Measurements from ENCODE around the gene QTRT2. TPM values are rescaled to one million over a fixed set of nuclear protein-coding genes. Genes with fewer than 3 reads are reported as not detected.

The QTRT2 gene
- total and polyA plus RNA-seq, 10 donors: 7.9 to 45.8 (median 27.0) TPM

DNA sequence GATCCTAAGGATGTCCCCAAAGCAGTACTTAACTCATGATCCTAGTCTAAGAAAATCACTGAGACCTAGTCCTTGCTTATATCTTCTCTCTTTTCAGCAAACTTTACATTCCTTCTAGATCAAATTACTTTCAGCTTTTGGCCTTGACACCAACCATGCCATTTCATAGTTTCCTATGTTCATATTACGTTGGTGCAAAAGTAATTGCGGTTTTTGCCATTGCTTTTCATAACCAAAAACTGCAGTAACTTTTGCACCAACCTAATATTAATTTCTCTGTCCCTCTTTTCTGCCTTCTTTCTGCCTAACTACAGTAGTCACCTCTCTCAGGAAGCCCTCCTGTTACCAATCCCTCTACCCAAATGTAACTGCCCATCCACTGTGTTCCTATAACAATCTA lies 37.1 kb upstream of the QTRT2 start:
- WGBS, 5 donors: 97 to 99% (median 97%) methylated on average over 2 of the region's 2 CpGs
- Histone ChIP-seq H3K27me3 (replicated peaks in 1 of 7) (no peaks in the 10 kb centered on the region), H3K9me3 (no peaks in the 10 kb centered on the region), H3K4me1 (no peaks in the 10 kb centered on the region), H3K27ac (no peak overlapping the region), H3K36me3 (no peaks in the 10 kb centered on the region), H3K4me3 (no peak overlapping the region)
- no peak for DNase-seq
- TF ChIP-seq POLR2AphosphoS5 (IDR thresholded peaks at IDR 0.05) (no peak), POLR2A (IDR thresholded peaks at IDR 0.05) (no peak)
- TF ChIP-seq, protein P1, sequence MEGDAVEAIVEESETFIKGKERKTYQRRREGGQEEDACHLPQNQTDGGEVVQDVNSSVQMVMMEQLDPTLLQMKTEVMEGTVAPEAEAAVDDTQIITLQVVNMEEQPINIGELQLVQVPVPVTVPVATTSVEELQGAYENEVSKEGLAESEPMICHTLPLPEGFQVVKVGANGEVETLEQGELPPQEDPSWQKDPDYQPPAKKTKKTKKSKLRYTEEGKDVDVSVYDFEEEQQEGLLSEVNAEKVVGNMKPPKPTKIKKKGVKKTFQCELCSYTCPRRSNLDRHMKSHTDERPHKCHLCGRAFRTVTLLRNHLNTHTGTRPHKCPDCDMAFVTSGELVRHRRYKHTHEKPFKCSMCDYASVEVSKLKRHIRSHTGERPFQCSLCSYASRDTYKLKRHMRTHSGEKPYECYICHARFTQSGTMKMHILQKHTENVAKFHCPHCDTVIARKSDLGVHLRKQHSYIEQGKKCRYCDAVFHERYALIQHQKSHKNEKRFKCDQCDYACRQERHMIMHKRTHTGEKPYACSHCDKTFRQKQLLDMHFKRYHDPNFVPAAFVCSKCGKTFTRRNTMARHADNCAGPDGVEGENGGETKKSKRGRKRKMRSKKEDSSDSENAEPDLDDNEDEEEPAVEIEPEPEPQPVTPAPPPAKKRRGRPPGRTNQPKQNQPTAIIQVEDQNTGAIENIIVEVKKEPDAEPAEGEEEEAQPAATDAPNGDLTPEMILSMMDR (IDR thresholded peaks at IDR 0.05 in 8 of 11, conservative IDR thresholded peaks at IDR 0.05 in 3 of 11): no peak
- intact Hi-C loops (cut with DNase I; ENCODE audit: low total_unique reads): no loop called here

DNA sequence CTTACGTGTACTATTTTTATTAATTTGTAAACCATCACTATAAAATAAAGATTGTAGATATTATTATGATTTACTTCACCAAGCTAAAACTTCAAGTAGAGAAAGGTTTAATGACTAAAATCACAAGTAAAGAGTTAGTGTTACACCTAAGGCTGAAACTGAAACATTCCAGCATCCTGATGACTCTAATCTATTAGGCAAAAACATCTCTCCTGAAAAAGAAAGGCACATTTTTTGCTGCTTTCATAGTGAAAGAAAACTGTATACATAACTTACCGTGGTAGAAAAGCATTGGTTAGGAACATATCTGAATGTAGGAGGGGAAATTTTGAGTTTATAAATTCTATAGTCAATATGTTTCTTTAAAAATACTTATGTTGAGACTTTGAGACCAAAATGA lies 35.6 kb upstream of the QTRT2 start:
- Histone ChIP-seq H3K4me1 (no peaks in the 10 kb centered on the region), H3K4me3 (no peak overlapping the region), H3K27ac (no peak overlapping the region), H3K36me3 (no peaks in the 10 kb centered on the region), H3K9me3 (no peaks in the 10 kb centered on the region), H3K27me3 (replicated peaks in 1 of 7) (no peaks in the 10 kb centered on the region)
- DNase-seq: no peak
- WGBS, 5 donors: 78 to 91% (median 81%) methylated on average over 2 of the region's 2 CpGs
- intact Hi-C loops (cut with DNase I; ENCODE audit: low total_unique reads): no loop called here
- TF ChIP-seq POLR2A (IDR thresholded peaks at IDR 0.05) (no peak), POLR2AphosphoS5 (IDR thresholded peaks at IDR 0.05) (no peak)
- TF ChIP-seq, protein P1 (IDR thresholded peaks at IDR 0.05 in 8 of 11, conservative IDR thresholded peaks at IDR 0.05 in 3 of 11): no peak

DNA sequence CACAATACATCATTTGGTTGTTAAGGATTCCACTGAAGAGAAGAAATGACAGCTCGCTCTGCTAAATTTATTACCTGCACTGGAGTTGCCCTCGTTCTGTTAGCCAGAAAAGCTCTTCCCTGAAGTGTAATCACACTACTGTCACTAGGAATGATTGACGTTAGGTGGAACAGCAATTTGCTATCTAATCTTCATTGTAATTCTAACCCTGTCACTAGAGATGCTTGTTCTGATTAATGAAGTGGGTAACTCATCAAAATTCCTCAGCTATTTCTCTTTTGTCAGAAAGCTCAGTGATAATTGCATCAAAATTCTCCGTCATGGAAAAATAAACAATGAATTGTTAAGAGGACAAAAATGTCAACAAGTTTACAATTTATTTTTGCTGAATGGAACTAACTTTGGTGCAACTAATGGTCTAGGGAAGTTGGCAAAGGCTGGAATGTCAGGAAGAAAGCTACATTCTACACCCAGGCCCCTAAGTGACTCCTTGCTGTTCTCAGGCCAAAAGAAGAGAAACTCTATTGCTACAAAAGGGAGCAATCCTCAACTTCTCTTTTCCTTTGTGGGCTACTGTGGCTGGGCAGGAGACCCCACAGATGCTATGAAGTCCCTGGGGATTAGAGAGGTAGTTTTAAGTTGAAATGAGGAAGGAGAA lies 34.3 kb upstream of the QTRT2 start:
- 91 to 95% (median 94%) methylated on average over 4 of the region's 4 CpGs for WGBS, 5 donors
- no peaks in the 10 kb centered on the region for H3K27me3 ChIP-seq (replicated peaks in 1 of 7)
- intact Hi-C loops (cut with DNase I; ENCODE audit: low total_unique reads): no loop called here
- H3K4me1 ChIP-seq: no peaks in the 10 kb centered on the region
- no peak for TF ChIP-seq POLR2A (IDR thresholded peaks at IDR 0.05)
- no peak for TF ChIP-seq POLR2AphosphoS5 (IDR thresholded peaks at IDR 0.05)
- TF ChIP-seq, protein P1 (IDR thresholded peaks at IDR 0.05 in 8 of 11, conservative IDR thresholded peaks at IDR 0.05 in 3 of 11): no peak
- no peaks in the 10 kb centered on the region for H3K36me3 ChIP-seq
- H3K27ac ChIP-seq: no peak overlapping the region
- no peak for DNase-seq
- H3K4me3 ChIP-seq: no peak overlapping the region
- no peaks in the 10 kb centered on the region for H3K9me3 ChIP-seq

DNA sequence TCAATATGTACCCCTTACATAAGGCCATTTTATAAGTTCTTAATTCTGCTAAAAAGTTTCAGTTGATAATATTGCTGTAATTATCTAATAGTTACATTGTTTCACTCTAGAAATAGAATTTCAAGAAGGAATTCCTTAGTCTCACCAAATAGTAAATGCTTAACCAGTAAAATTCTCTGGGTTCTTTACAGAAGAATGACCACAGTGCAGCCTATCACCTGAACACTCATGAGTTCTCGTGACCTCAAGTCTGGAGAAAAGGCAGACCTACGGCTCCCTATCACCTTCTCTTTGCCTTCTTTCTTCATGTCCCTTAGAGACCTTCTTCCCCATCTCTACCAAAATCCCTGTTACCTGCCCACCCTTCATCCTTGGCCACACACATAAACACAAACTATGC lies 31.1 kb upstream of the QTRT2 start:
- TF ChIP-seq, protein P1 (IDR thresholded peaks at IDR 0.05 in 8 of 11, conservative IDR thresholded peaks at IDR 0.05 in 3 of 11): no peak
- TF ChIP-seq POLR2A (IDR thresholded peaks at IDR 0.05): no peak
- no peak for TF ChIP-seq POLR2AphosphoS5 (IDR thresholded peaks at IDR 0.05)
- WGBS, 5 donors: 93 to 100% (median 96%) methylated on average over 2 of the region's 2 CpGs
- DNase-seq: no peak
- no peak overlapping the region for H3K4me3 ChIP-seq
- intact Hi-C loops (cut with DNase I; ENCODE audit: low total_unique reads): no loop called here
- no peaks in the 10 kb centered on the region for H3K9me3 ChIP-seq
- no peak overlapping the region for H3K27ac ChIP-seq
- no peaks in the 10 kb centered on the region for H3K36me3 ChIP-seq
- no peaks in the 10 kb centered on the region for H3K27me3 ChIP-seq (replicated peaks in 1 of 7)
- no peaks in the 10 kb centered on the region for H3K4me1 ChIP-seq

Data from spleen (tissue), 11 donors.